ENCODE results near the gene HACL1.

- no peak for TF ChIP-seq YY1 (IDR thresholded peaks at IDR 0.05; ENCODE audit: insufficient read depth, insufficient read length)
- TF ChIP-seq SUZ12 (IDR thresholded peaks at IDR 0.05; ENCODE audit: extremely low read depth, insufficient read depth, insufficient read length), result no peak
Observed at GRCh38 chr3:15542614-15543013, 58.8 kb downstream of the HACL1 start.

All from NT2/D1 (cell line).